ENCODE data around the gene TMEM239. TPM values are rescaled to one million over a fixed set of nuclear protein-coding genes. Genes with fewer than 3 reads are reported as not detected.

TMEM239 gene
- total RNA-seq, 2 experiments from 2014 or later: not detected

- no peak overlapping the region for H3K4me3 Mint-ChIP-seq
- H3K9me3 Mint-ChIP-seq: no peaks in the 10 kb centered on the region
- no peaks in the 10 kb centered on the region for H3K36me3 Mint-ChIP-seq
- H3K4me1 Mint-ChIP-seq: peaks cover 18% of the 10 kb centered on the region
- H3K27me3 Mint-ChIP-seq: peaks cover 26% of the 10 kb centered on the region
- DNase-seq: no peak
- H3K27ac Mint-ChIP-seq: no peak overlapping the region
Measured at GRCh38 chr20:2796011-2796660, 20.0 kb upstream of the TMEM239 start.

DNA sequence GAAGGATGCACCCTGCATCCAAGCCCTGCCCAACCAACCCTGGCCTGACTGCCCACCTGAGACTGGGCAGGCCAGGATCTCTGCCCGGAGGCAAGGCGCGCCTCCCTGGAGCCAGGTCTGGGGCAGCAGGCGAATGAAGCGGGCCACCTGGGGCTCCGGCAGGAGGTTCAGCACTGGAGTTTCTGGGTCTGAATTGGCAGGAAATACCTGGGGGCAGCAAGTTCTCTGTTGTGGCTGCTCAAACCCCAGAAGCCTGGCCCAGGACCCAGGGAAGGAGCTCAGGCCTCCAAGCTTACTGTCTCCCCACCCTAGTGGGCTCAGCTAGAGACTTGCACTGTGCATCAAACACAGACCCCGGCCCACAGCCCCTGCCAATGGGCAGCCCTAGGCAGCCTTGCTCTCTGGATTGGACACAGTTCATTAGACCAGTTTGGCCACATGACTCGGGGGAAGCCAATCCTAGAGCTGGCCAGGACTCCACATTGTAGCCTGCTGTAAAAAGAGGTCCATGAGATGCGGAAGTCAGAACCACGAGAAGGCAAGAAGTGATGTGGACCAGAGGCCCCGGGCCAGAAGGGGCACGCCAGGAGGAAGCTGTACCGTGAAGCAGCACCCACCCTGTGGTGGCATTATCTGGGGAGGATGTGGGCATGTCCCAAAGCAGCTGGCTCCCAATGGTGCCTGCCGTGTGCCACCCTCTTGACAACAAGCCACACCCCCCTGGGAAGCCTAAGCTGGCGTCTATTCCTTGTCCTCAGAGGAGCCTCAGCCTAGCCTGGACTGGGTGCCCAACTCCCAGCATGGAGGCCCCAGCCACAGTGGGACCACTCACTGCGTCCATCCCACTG lies 18.8 kb upstream of the TMEM239 start:
- H3K36me3 Mint-ChIP-seq: no peaks in the 10 kb centered on the region
- H3K4me1 Mint-ChIP-seq: peaks cover 24% of the 10 kb centered on the region
- DNase-seq: no peak
- no peak overlapping the region for H3K4me3 Mint-ChIP-seq
- no peak overlapping the region for H3K27ac Mint-ChIP-seq
- H3K9me3 Mint-ChIP-seq: no peaks in the 10 kb centered on the region
- peaks cover 36% of the 10 kb centered on the region for H3K27me3 Mint-ChIP-seq

DNA sequence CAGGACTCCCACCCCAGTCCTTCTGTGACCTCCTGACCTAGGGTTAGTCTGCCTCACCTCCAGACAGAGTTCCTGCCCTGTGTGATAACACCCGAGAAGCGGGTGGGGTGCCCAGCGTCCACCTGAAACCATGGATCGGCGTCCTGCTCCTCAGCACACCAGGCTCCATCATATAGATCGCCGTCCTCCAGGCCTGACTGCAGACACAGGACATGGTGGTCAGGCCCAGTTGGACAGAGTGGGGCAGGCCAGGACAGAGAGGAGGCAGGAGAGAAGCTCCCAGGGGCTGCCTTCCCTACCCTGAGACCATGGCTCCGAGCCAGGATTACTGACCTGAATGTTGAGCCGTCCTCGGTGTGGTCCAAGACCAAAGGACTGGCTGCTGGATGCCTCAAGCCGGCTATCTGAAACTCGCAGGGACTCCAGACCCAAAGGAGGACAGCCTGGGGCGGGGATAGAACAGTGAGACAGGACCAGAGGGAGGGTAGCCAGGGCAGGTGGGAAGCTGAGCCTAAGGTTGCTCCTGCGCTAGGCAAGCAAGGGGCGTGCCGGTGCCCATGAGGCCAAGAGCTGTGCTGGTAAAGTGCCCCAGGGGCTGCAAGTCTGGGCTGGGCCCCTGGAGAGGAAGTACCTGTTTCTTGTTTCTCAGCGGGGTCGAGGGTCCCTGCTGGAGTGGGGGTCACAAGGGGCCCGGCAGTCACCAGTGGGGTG lies 17.9 kb upstream of the TMEM239 start:
- Mint-ChIP-seq H3K9me3 (no peaks in the 10 kb centered on the region), H3K27me3 (peaks cover 42% of the 10 kb centered on the region), H3K4me1 (peaks cover 24% of the 10 kb centered on the region), H3K4me3 (no peak overlapping the region), H3K36me3 (no peaks in the 10 kb centered on the region), H3K27ac (no peak overlapping the region)
- DNase-seq: no peak

GRCh38 chr20:2798814-2799213 lies 17.4 kb upstream of the TMEM239 start:
- Mint-ChIP-seq H3K27ac (no peak overlapping the region), H3K4me3 (peak overlapping the region; percentile 86), H3K36me3 (no peaks in the 10 kb centered on the region), H3K9me3 (no peaks in the 10 kb centered on the region), H3K27me3 (peaks cover 45% of the 10 kb centered on the region), H3K4me1 (peaks cover 24% of the 10 kb centered on the region)
- no peak for DNase-seq

GRCh38 chr20:2799271-2799670 lies 16.9 kb upstream of the TMEM239 start:
- peak overlapping the region; percentile 86 for H3K4me3 Mint-ChIP-seq
- no peak overlapping the region for H3K27ac Mint-ChIP-seq
- H3K36me3 Mint-ChIP-seq: no peaks in the 10 kb centered on the region
- DNase-seq: no peak
- peaks cover 24% of the 10 kb centered on the region for H3K4me1 Mint-ChIP-seq
- H3K9me3 Mint-ChIP-seq: no peaks in the 10 kb centered on the region
- H3K27me3 Mint-ChIP-seq: peaks cover 48% of the 10 kb centered on the region

DNA sequence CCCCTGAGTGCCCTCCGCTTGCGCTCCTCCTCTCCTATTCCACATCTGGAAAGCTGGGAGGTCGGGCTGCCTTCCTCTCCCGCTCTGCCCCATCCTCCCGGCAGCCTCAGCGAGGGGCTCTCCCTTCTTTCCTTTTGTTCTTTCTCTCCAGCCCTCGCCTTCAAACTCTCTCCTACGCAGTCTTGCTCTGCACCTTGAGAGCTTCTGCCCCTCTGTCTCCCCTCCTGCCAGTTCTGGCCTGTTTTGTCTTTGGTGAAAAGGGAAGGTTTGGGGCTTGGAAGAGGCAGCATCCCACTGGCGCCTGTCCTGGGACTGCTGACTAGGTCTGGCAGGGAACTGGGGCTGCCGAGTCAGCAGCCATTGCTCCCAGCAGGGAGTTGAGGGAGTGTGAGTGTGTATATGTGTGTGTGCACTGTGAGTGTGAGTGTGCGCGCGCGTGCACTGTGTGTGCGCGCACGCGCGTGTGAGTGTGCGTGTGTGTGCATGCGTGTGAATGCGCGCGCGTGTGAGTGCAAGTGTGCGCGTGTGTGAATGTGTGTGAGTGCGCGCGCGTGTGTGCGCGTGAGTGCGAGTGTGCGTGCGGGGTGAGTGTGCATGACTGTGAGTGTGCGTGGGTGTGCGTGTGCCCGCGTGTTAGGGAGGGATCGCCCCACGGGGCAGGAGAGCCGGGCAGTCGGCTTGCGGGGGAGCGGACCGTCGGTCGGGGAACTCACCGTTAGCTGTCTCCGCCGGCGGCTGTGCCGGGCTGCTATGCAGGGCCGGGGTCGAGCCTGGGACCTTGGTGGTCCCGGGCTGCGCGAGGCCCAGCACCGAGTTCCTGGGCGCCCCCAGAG lies 16.3 kb upstream of the TMEM239 start:
- H3K36me3 Mint-ChIP-seq: no peaks in the 10 kb centered on the region
- H3K9me3 Mint-ChIP-seq: no peaks in the 10 kb centered on the region
- H3K4me3 Mint-ChIP-seq: peak overlapping the region; percentile 86
- DNase-seq: no peak
- H3K27me3 Mint-ChIP-seq: peaks cover 52% of the 10 kb centered on the region
- H3K27ac Mint-ChIP-seq: peak overlapping the region; percentile 70
- peaks cover 24% of the 10 kb centered on the region for H3K4me1 Mint-ChIP-seq

- no peak for DNase-seq
- H3K27ac Mint-ChIP-seq: peak within 1 kb of the TSS; percentile 70
- no peaks in the 10 kb centered on the region for H3K36me3 Mint-ChIP-seq
- peaks cover 24% of the 10 kb centered on the region for H3K4me1 Mint-ChIP-seq
- H3K9me3 Mint-ChIP-seq: no peaks in the 10 kb centered on the region
- peak within 1 kb of the TSS; percentile 86 for H3K4me3 Mint-ChIP-seq
- peaks cover 60% of the 10 kb centered on the region for H3K27me3 Mint-ChIP-seq
Measured at GRCh38 chr20:2800521-2801285, 15.5 kb upstream of the TMEM239 start, which contains the start of gene CPXM1. CPXM1 (minus strand) TSS chr20:2800627; CDS start chr20:2800572, 55 bp downstream.

GRCh38 chr20:2801286-2801728 lies 14.9 kb upstream of the TMEM239 start:
- H3K27ac Mint-ChIP-seq: no peak overlapping the region
- H3K36me3 Mint-ChIP-seq: no peaks in the 10 kb centered on the region
- H3K4me3 Mint-ChIP-seq: peak overlapping the region; percentile 78
- DNase-seq: no peak
- H3K4me1 Mint-ChIP-seq: peaks cover 24% of the 10 kb centered on the region
- peaks cover 66% of the 10 kb centered on the region for H3K27me3 Mint-ChIP-seq
- no peaks in the 10 kb centered on the region for H3K9me3 Mint-ChIP-seq

- H3K4me3 Mint-ChIP-seq: no peak overlapping the region
- H3K36me3 Mint-ChIP-seq: no peaks in the 10 kb centered on the region
- peaks cover 77% of the 10 kb centered on the region for H3K27me3 Mint-ChIP-seq
- no peak for DNase-seq
- H3K27ac Mint-ChIP-seq: no peak overlapping the region
- H3K9me3 Mint-ChIP-seq: no peaks in the 10 kb centered on the region
- peaks cover 20% of the 10 kb centered on the region for H3K4me1 Mint-ChIP-seq
Measured at GRCh38 chr20:2804041-2804828, 11.9 kb upstream of the TMEM239 start.

DNA sequence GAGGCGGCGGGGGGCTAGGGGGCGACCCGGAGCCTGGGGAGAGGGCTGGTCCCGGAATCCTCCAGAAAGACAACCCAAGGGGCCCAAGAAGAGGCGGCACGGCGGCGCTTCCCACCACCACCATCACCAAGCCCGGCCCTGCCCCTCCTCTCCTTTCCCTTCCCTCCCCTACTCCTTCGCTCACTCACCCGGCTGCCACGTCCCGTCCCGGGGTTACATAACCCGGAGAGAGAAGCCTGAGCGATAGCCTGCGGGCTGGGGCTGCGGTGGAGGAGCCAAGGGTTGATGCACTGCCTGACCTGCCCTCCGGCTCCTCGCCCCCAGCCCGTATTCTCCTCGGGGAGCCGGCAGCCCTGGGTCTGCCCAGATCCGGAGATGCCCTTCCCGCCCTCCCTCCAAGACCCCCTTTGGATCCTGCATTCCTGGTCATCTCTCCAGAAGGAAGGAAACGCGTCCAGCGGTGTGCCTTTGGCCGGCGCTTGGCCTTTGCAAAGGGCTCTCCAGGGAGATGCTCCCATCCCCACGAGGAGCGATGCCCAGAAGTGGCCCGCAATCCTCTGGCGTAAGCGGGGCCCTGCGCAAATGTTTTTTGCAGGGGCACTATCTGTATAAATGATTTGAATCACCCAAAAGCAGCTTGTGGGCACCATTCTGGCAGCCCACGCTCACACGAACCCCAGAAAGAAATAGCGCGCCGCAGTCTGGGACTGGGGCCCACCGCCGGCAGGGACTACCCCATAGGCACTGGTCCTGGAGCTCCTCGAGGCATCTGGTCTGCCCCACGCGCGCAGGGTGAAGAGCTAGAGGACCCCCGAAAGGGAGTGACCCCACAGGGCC lies 11.1 kb upstream of the TMEM239 start:
- no peaks in the 10 kb centered on the region for H3K36me3 Mint-ChIP-seq
- peaks cover 73% of the 10 kb centered on the region for H3K27me3 Mint-ChIP-seq
- H3K4me1 Mint-ChIP-seq: peaks cover 13% of the 10 kb centered on the region
- no peaks in the 10 kb centered on the region for H3K9me3 Mint-ChIP-seq
- no peak overlapping the region for H3K4me3 Mint-ChIP-seq
- H3K27ac Mint-ChIP-seq: no peak overlapping the region
- no peak for DNase-seq

GRCh38 chr20:2805689-2806350 lies 10.3 kb upstream of the TMEM239 start:
- H3K9me3 Mint-ChIP-seq: no peaks in the 10 kb centered on the region

GRCh38 chr20:2806351-2806701 lies 9.8 kb upstream of the TMEM239 start:
- H3K27me3 Mint-ChIP-seq: peaks cover 70% of the 10 kb centered on the region
- no peak overlapping the region for H3K27ac Mint-ChIP-seq
- peaks cover 1% of the 10 kb centered on the region for H3K9me3 Mint-ChIP-seq
- peaks cover 4% of the 10 kb centered on the region for H3K4me1 Mint-ChIP-seq
- no peak for DNase-seq
- no peak overlapping the region for H3K4me3 Mint-ChIP-seq
- no peaks in the 10 kb centered on the region for H3K36me3 Mint-ChIP-seq

More at GRCh38 chr20:2805689-2806350, 10.3 kb upstream of the TMEM239 start:
- Mint-ChIP-seq H3K36me3 (no peaks in the 10 kb centered on the region), H3K4me1 (peaks cover 9% of the 10 kb centered on the region), H3K27ac (no peak overlapping the region), H3K27me3 (peaks cover 70% of the 10 kb centered on the region), H3K4me3 (no peak overlapping the region)
- DNase-seq: no peak
